NCI-H146 (cell line): ENCODE measurements around the gene OLR1.
"Not testable (repeated sequence)": the region's sequence is repeated elsewhere in the genome, so short reads cannot be mapped to it uniquely, and the experiment has no call there.

Experiments used
- DNase-seq: peaks from one replicate; lab custom pipeline; 2025; lab: John Stamatoyannopoulos, UW

OLR1 gene

GRCh38 chr12:10171973-10172728 is at the start of gene OLR1:
OLR1 (minus strand) TSS chr12:10172132; CDS start chr12:10172077, 55 bp downstream.
- DNase-seq: no peak

- DNase-seq: no peak
These were observed 48.6 kb upstream of the OLR1 start for GRCh38 chr12:10220398-10221077.

GRCh38 chr12:10218021-10218420 is 46.1 kb upstream of the OLR1 start:
- DNase-seq: no peak

GRCh38 chr12:10215946-10216345 is 44.0 kb upstream of the OLR1 start:
- not testable (repeated sequence) for DNase-seq

GRCh38 chr12:10215436-10215835 is 43.5 kb upstream of the OLR1 start:
- no peak for DNase-seq

GRCh38 chr12:10214895-10215267 is 42.9 kb upstream of the OLR1 start:
- no peak for DNase-seq

- DNase-seq: peak; percentile 53
These were observed 42.4 kb upstream of the OLR1 start for GRCh38 chr12:10214136-10214894.

GRCh38 chr12:10213168-10214135 is 41.5 kb upstream of the OLR1 start:
- DNase-seq: peak; percentile 78

GRCh38 chr12:10212739-10213131 is 40.8 kb upstream of the OLR1 start, which contains the start of gene GABARAPL1:
GABARAPL1 (plus strand) TSS chr12:10212877; CDS start chr12:10213130, 253 bp downstream.
- peak; percentile 86 for DNase-seq

- peak; percentile 97 for DNase-seq
These were observed 40.2 kb upstream of the OLR1 start for GRCh38 chr12:10211940-10212738.

- no peak for DNase-seq
These were observed 39.4 kb upstream of the OLR1 start for GRCh38 chr12:10211101-10211939.

- no peak for DNase-seq
These were observed 38.3 kb upstream of the OLR1 start for GRCh38 chr12:10210225-10210624.

GRCh38 chr12:10207136-10207535 is 35.2 kb upstream of the OLR1 start:
- DNase-seq: no peak

GRCh38 chr12:10205220-10205807 is 33.4 kb upstream of the OLR1 start:
- no peak for DNase-seq

- DNase-seq: not testable (repeated sequence)
These were observed 32.6 kb upstream of the OLR1 start for GRCh38 chr12:10204495-10204894.

GRCh38 chr12:10197879-10198278 is 25.9 kb upstream of the OLR1 start:
- DNase-seq: no peak

GRCh38 chr12:10196210-10196609 is 24.3 kb upstream of the OLR1 start:
- DNase-seq: no peak

GRCh38 chr12:10194160-10194670 is 22.3 kb upstream of the OLR1 start:
- DNase-seq: no peak

GRCh38 chr12:10191865-10192264 is 19.9 kb upstream of the OLR1 start:
- no peak for DNase-seq
